Heart left ventricle (tissue), 16 donors: Measurements from ENCODE around the gene SCRG1. TPM values are rescaled to one million over a fixed set of nuclear protein-coding genes. Genes with fewer than 3 reads are reported as not detected.

Source experiments
- ATAC-seq, 4 donors: fragments of 200-7000 bp; cut with Tn5 transposase; one replicate each; pipeline ENCODE4 v1.9.1; 2020 to 2022; ENCODE audit warnings: moderate library complexity in 4 of 4, mild to moderate bottlenecking in 3 of 4, moderate number of reproducible peaks in 1 of 4
- DNase-seq, 5 donors: peaks; one replicate each; pipeline ENCODE4 v3.0.0-alpha.2; 2020
- H3K27ac ChIP-seq, 12 donors: fragments of 200-600 bp; sonication (generic) in 4 of 12; one replicate each; pipeline versions ENCODE4 v1.5.0 to v1.8.0; 2016 to 2022; ENCODE audit warnings: mild to moderate bottlenecking in 2 of 12
- H3K27me3 ChIP-seq, 9 donors: fragments of 200-600 bp; sonication (generic) in 2 of 9; one replicate each; pipeline versions ENCODE4 v1.5.1 to v1.8.0; 2016 to 2022; ENCODE audit warnings: mild to moderate bottlenecking in 3 of 9
- H3K36me3 ChIP-seq, 9 donors: fragments of 200-600 bp; sonication (generic) in 2 of 9; one replicate each; pipeline versions ENCODE4 v1.5.0 to v1.8.0; 2018 to 2022; ENCODE audit warnings: mild to moderate bottlenecking in 2 of 9
- H3K4me1 ChIP-seq, 12 donors: fragments of 200-600 bp; sonication (generic) in 4 of 12; one replicate each; pipeline versions ENCODE4 v1.5.0 to v1.8.0; 2016 to 2022; ENCODE audit warnings: mild to moderate bottlenecking in 3 of 12
- H3K4me3 ChIP-seq, 12 donors: fragments of 200-600 bp; sonication (generic) in 4 of 12; one replicate each; pipeline versions ENCODE4 v1.5.0 to v1.8.0; 2017 to 2022; ENCODE audit warnings: mild to moderate bottlenecking in 9 of 12, moderate library complexity in 4 of 12
- H3K9me3 ChIP-seq, 12 donors: fragments of 200-600 bp; sonication (generic) in 4 of 12; one replicate each; pipeline versions ENCODE4 v1.5.0 to v1.8.0; 2016 to 2022; ENCODE audit warnings: mild to moderate bottlenecking in 1 of 12
- CTCF ChIP-seq, 12 donors: fragments of 200-600 bp; sonication (generic) in 4 of 12; IDR thresholded peaks; one replicate each; pipeline versions ENCODE4 v1.5.0 to v1.8.0; 2018 to 2022; ENCODE audit warnings: antibody characterized with exemption in 12 of 12, mild to moderate bottlenecking in 5 of 12
- POLR2A ChIP-seq, 2 donors: fragments of 450-650 bp; IDR thresholded peaks; one replicate each; pipeline ENCODE4 v1.6.1; 2017; ENCODE audit warnings: antibody characterized with exemption in 2 of 2, mild to moderate bottlenecking in 2 of 2, moderate library complexity in 2 of 2
- WGBS, 4 donors: extraction: QIAGEN DNeasy Blood & Tissue Kit in 2 of 4; methylation state at CpG; one replicate each; pipeline versions ENCODE4 v1.1.5 to v1.1.7; 2013 to 2018; 5-methylcytosine and 5-hydroxymethylcytosine counted together
- intact Hi-C, 10 donors: fragments of 100-400 bp; cut with DNase I; formaldehyde crosslinking; loops; one replicate each; pipeline versions ENCODE4 v1.11.1 to v1.14.2; 2022
- polyA plus RNA-seq, 2 donors: library from polyadenylated mRNA; stranded (reverse); fragments of 200-250 nt; gene quantifications; one replicate each; pipeline ENCODE4 v1.2.3, GENCODE V29; 2013
- total RNA-seq, 9 donors: library from RNA; depleted of rRNA in 2 of 9; stranded (reverse); fragments of >200 nt in 2 of 9; fragmentation: NEBNext Ultra II Directional in 3 of 9; extraction: Animal tissue kit (Norgen Biotek cat#: 25700) in 3 of 9; gene quantifications; one replicate each; pipeline versions ENCODE4 v1.1.0 to v1.2.4, GENCODE V29; 2016 to 2023
- donor health status: ischemic (EF 13 %, LVEDD 7.1; RV severe dilation, severe dysfunction).
- donor health status: healthy with polysubstance abuse.
- donor health status: DM: no; HTN: yes; CAD: no.
- donor health status: DM: no; HTN: no; CAD: no.
- donor health status: ischemic (EF 25% LVEDD 6.9; RV normal size, moderate dysfunction).
- donor health status: ischemic (EF 25% LVEDD 5.7; RV mildly dilated, moderate dysfunction).
- donor health status: healthy.
- donor health status: DM: yes; HTN: yes; CAD: no.
- donor health status: ischemic (EF 35%, LVEDD 5.7; RV mildly dilated, moderate dysfunction).
- donor health status: nonischemic (EF 11% LVEDD 7.7; RV severe dilation, severe dysfunction).
- donor health status: DM: yes; HTN: yes; CAD: no.
- donor health status: PGD.
- donor health status: ischemic (EF 29% LVEDD 5.4; RV normal size, mild dysfunction).
- donor health status: nonischemic (EF 23%, LVEDD 6.1; RV moderate dilation, normal function).

Gene SCRG1
- total and polyA plus RNA-seq, 11 donors = 0.08 to 0.46 (median 0.23) TPM; not detected in 1

GRCh38 chr4:173434231-173434630 lies 35.3 kb upstream of the SCRG1 start:
- Histone ChIP-seq H3K9me3 (peaks cover 0 to 16% (median 0%) of the 10 kb centered on the region in 12 donors), H3K27ac (no peak overlapping the region), H3K4me1 (peaks cover 0 to 5% (median 0%) of the 10 kb centered on the region in 12 donors), H3K36me3 (no peaks in the 10 kb centered on the region), H3K4me3 (no peak overlapping the region), H3K27me3 (no peaks in the 10 kb centered on the region)
- ATAC-seq (no peak), DNase-seq (no peak)
- WGBS, 4 donors = 90 to 94% (median 93%) methylated on average over 7 of the region's 7 CpGs
- intact Hi-C loops = no loop called here
- TF ChIP-seq CTCF (IDR thresholded peaks at IDR 0.05) (no peak), POLR2A (IDR thresholded peaks at IDR 0.05) (no peak)

GRCh38 chr4:173433447-173433846 lies 34.5 kb upstream of the SCRG1 start:
- Histone ChIP-seq H3K27ac (no peak overlapping the region), H3K36me3 (no peaks in the 10 kb centered on the region), H3K9me3 (peaks cover 0 to 10% (median 0%) of the 10 kb centered on the region in 12 donors), H3K27me3 (no peaks in the 10 kb centered on the region), H3K4me1 (peaks cover 0 to 5% (median 0%) of the 10 kb centered on the region in 12 donors), H3K4me3 (no peak overlapping the region)
- TF ChIP-seq CTCF (IDR thresholded peaks at IDR 0.05) (no peak), POLR2A (IDR thresholded peaks at IDR 0.05) (no peak)
- ATAC-seq (no peak), DNase-seq (no peak)
- WGBS, 4 donors = 93 to 98% (median 94%) methylated on average over 3 of the region's 3 CpGs
- intact Hi-C loops = no loop called here

GRCh38 chr4:173432430-173432829 lies 33.5 kb upstream of the SCRG1 start:
- intact Hi-C loops = no loop called here
- H3K4me3 ChIP-seq = no peak overlapping the region
- ATAC-seq = no peak
- no peaks in the 10 kb centered on the region for H3K36me3 ChIP-seq
- H3K4me1 ChIP-seq = peaks cover 0 to 5% (median 0%) of the 10 kb centered on the region in 12 donors
- WGBS, 4 donors = 91 to 95% (median 95%) methylated on average over 5 of the region's 5 CpGs
- no peaks in the 10 kb centered on the region for H3K27me3 ChIP-seq
- peaks cover 0 to 10% (median 0%) of the 10 kb centered on the region in 12 donors for H3K9me3 ChIP-seq
- DNase-seq = no peak
- H3K27ac ChIP-seq = no peak overlapping the region
- TF ChIP-seq POLR2A (IDR thresholded peaks at IDR 0.05) = no peak

- WGBS, 4 donors = 83 to 91% (median 86%) methylated on average over 2 of the region's 2 CpGs
- Histone ChIP-seq H3K36me3 (no peaks in the 10 kb centered on the region), H3K27ac (no peak overlapping the region), H3K27me3 (no peaks in the 10 kb centered on the region), H3K4me3 (no peak overlapping the region), H3K4me1 (peaks cover 0 to 8% (median 4%) of the 10 kb centered on the region in 12 donors), H3K9me3 (peaks cover 0 to 9% (median 0%) of the 10 kb centered on the region in 12 donors)
- ATAC-seq (no peak), DNase-seq (no peak)
- TF ChIP-seq CTCF (IDR thresholded peaks at IDR 0.05) = no peak
- intact Hi-C loops = loop anchor here in 2 of 10 donors (10.0 kb wide), 1 partner anchor 329 kb away; no protein-coding TSS in a partner anchor
Measured at GRCh38 chr4:173426064-173426463, 27.1 kb upstream of the SCRG1 start.
